ENCODE measurements around the gene CARD14. TPM values are rescaled to one million over a fixed set of nuclear protein-coding genes. Genes with fewer than 3 reads are reported as not detected.

Gene CARD14
- total and polyA plus RNA-seq, 2 of the 13 experiments (the other 11 are each of a cell fraction or from before 2014, with no cell fraction given): 0.11 TPM; not detected in 1

- 0 out of 2 replicates have a peak, but pooled peaks have one; percentile 20 for TF ChIP-seq ZNF34 (CRISPR knock-in tag; IDR thresholded peaks at IDR 0.05; ENCODE audit: borderline replicate concordance)
- 0 out of 2 replicates have a peak, but pooled peaks have one; percentile 19 for TF ChIP-seq ZNF274 (CRISPR knock-in tag; IDR thresholded peaks at IDR 0.05)
- TF ChIP-seq STAG1 (CRISPR knock-in tag; IDR thresholded peaks at IDR 0.05): peak; percentile 6; the same call in 1 of the 2 replicates
- no peak for TF ChIP-seq SSRP1 (CRISPR knock-in tag; IDR thresholded peaks at IDR 0.05)
- TF ChIP-seq PHF21A (CRISPR knock-in tag; IDR thresholded peaks at IDR 0.05): peak; percentile 4; the same call in 1 of the 2 replicates
- TF ChIP-seq MLLT10 (CRISPR knock-in tag; IDR thresholded peaks at IDR 0.05): no peak
- TF ChIP-seq RXRB (CRISPR knock-in tag; IDR thresholded peaks at IDR 0.05; ENCODE audit: borderline replicate concordance): no peak
Measured at GRCh38 chr17:80220736-80221215, 50.9 kb downstream of the CARD14 start (continued).

- no peak for ATAC-seq
- Histone ChIP-seq H3K27me3 (ENCODE audit: control insufficient read depth in 1 of 2, insufficient read depth in 2 of 2, low read length in 2 of 2) (no peaks in the 10 kb centered on the region), H3K4me2 (ENCODE audit: low read depth, low read length) (peak overlapping the region; percentile 99), H3K9me3 (ENCODE audit: low read length) (no peaks in the 10 kb centered on the region), H3K4me3 (replicated peaks in 1 of 3; ENCODE audit: insufficient read depth in 1 of 3, low read depth in 2 of 3, low read length in 3 of 3) (peak overlapping the region; percentile 90 to 100 (median 93)), H3K79me2 (ENCODE audit: insufficient read depth, low read length) (peaks cover 9% of the 10 kb centered on the region), H3K9ac (ENCODE audit: insufficient read depth, low read depth, low read length) (peak overlapping the region; percentile 93), H4K20me1 (ENCODE audit: insufficient read depth, low read length) (no peaks in the 10 kb centered on the region), H3K4me1 (ENCODE audit: insufficient read depth, low read length) (peaks cover 26% of the 10 kb centered on the region), H2AFZ (ENCODE audit: low read length) (no peak overlapping the region), H3K36me3 (replicated peaks in 1 of 2; ENCODE audit: control insufficient read depth in 1 of 2, insufficient read depth in 2 of 2, low read length in 2 of 2) (peaks cover 1 to 2% of the 10 kb centered on the region in 2 experiments; a peak in 3 of 5 replicates), H3K27ac (ENCODE audit: extremely low read length, insufficient read depth, low read length) (no peak overlapping the region)
- FAIRE-seq: no peak
- in situ Hi-C loops (cut with HindIII; ENCODE audit: extremely low pct_ligation_motif_present, low pct_unique_long_range_greater_than_20kb) (no loop called here), intact Hi-C loops (cut with micrococcal nuclease; ENCODE audit: unreplicated experiment) (loop anchor here (2.0 kb wide), 1 partner anchor 41 kb away; no protein-coding TSS in a partner anchor)
- POLR2A ChIA-PET: interaction anchor here (1.0 to 1.7 kb wide), 2 partner anchors 10 to 220 kb away, joined by 3 to 4 read pairs; no protein-coding TSS in a partner anchor
- CTCF ChIA-PET (ENCODE audit: low intra/inter-chr PET ratio, low total read pairs): no interaction called here
- no peak for DNase-seq (ENCODE audit: low spot score)
- BruUV-seq (replicated peaks): TSS peak; percentile 49
- 83% methylated on average over 22 of the region's 29 CpGs for WGBS (ENCODE audit: low lambda C conversion rate)
- TF ChIP-seq AHR (CRISPR knock-in tag; IDR thresholded peaks at IDR 0.05) (no peak), ZNF687 (CRISPR knock-in tag; IDR thresholded peaks at IDR 0.05) (0 out of 2 replicates have a peak, but pooled peaks have one; percentile 4), ETS1 (CRISPR knock-in tag; IDR thresholded peaks at IDR 0.05) (no peak), AGO1 (IDR thresholded peaks at IDR 0.05; ENCODE audit: low read depth, low read length, poor library complexity, severe bottlenecking) (peak; percentile 44), RXRA (CRISPR knock-in tag; IDR thresholded peaks at IDR 0.05) (peak; percentile 33; the same call in 1 of the 2 replicates), UBTF (CRISPR knock-in tag; IDR thresholded peaks at IDR 0.05) (peak; percentile 30; the same call in 1 of the 2 replicates), ZFP36 (IDR thresholded peaks at IDR 0.05; ENCODE audit: borderline replicate concordance, low read depth, low read length, partially characterized antibody) (no peak)
Measured at GRCh38 chr17:80221351-80222105, 51.7 kb downstream of the CARD14 start.
